ENCODE data around the gene HSPA1L.
"Not testable (repeated sequence)": the region's sequence is repeated elsewhere in the genome, so short reads cannot be mapped to it uniquely, and the experiment has no call there.

HSPA1L gene

GRCh38 chr6:31794294-31794865 is 20.7 kb downstream of the HSPA1L start (continued):
- TF ChIP-seq, protein P1, sequence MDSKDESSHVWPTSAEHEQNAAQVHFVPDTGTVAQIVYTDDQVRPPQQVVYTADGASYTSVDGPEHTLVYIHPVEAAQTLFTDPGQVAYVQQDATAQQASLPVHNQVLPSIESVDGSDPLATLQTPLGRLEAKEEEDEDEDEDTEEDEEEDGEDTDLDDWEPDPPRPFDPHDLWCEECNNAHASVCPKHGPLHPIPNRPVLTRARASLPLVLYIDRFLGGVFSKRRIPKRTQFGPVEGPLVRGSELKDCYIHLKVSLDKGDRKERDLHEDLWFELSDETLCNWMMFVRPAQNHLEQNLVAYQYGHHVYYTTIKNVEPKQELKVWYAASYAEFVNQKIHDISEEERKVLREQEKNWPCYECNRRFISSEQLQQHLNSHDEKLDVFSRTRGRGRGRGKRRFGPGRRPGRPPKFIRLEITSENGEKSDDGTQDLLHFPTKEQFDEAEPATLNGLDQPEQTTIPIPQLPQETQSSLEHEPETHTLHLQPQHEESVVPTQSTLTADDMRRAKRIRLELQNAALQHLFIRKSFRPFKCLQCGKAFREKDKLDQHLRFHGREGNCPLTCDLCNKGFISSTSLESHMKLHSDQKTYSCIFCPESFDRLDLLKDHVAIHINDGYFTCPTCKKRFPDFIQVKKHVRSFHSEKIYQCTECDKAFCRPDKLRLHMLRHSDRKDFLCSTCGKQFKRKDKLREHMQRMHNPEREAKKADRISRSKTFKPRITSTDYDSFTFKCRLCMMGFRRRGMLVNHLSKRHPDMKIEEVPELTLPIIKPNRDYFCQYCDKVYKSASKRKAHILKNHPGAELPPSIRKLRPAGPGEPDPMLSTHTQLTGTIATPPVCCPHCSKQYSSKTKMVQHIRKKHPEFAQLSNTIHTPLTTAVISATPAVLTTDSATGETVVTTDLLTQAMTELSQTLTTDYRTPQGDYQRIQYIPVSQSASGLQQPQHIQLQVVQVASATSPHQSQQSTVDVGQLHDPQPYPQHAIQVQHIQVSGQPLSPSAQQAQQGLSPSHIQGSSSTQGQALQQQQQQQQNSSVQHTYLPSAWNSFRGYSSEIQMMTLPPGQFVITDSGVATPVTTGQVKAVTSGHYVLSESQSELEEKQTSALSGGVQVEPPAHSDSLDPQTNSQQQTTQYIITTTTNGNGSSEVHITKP (tag by site-specific recombination; IDR thresholded peaks at IDR 0.05) = peak; percentile 15; the same call in 1 of the 2 replicates

GRCh38 chr6:31793927-31794245 is 21.2 kb downstream of the HSPA1L start:
- not testable (repeated sequence) for H3K4me3 ChIP-seq (ENCODE audit: low read depth, low read length)

GRCh38 chr6:31792761-31793171 is 22.3 kb downstream of the HSPA1L start:
- CTCF ChIA-PET = interaction anchor here (0.7 to 2.7 kb wide), 3 partner anchors 13 to 62 kb away, joined by 3 to 26 read pairs (median 3); partner anchors contain the start of gene LSM2
- Histone ChIP-seq H3K27ac (ENCODE audit: extremely low read depth, low read depth, low read length) (no peak overlapping the region), H3K4me3 (ENCODE audit: low read depth, low read length) (no peak overlapping the region), H3K4me1 (ENCODE audit: control insufficient read depth, insufficient read depth, low read length) (no peaks in the 10 kb centered on the region; the same call in 1 of the 2 replicates), H3K36me3 (ENCODE audit: control insufficient read depth in 2 of 2, insufficient read depth in 1 of 2, low read length in 2 of 2) (peaks cover 20 to 45% of the 10 kb centered on the region in 2 experiments), H3K9me3 (ENCODE audit: control insufficient read depth, insufficient read depth, low read depth, low read length) (no peaks in the 10 kb centered on the region)
- POLR2A ChIA-PET = interaction anchor here (0.7 to 5.0 kb wide), 2 partner anchors 34 to 549 kb away, joined by 3 to 34 read pairs; partner anchors contain the start of gene HSPA1B
- TF ChIP-seq ZNF133 (tag by site-specific recombination; IDR thresholded peaks at IDR 0.05) (no peak), ZNF837 (tag by site-specific recombination; IDR thresholded peaks at IDR 0.05) (no peak), ZBTB20 (tag by site-specific recombination; IDR thresholded peaks at IDR 0.05) (no peak), ZNF785 (tag by site-specific recombination; IDR thresholded peaks at IDR 0.05) (no peak), ZNF24 (tag by site-specific recombination; IDR thresholded peaks at IDR 0.05) (no peak), ZNF280D (tag by site-specific recombination; IDR thresholded peaks at IDR 0.05) (no peak)

More at GRCh38 chr6:31793927-31794245, 21.2 kb downstream of the HSPA1L start:
- POLR2A ChIA-PET = interaction anchor here (0.6 to 5.9 kb wide), 2 partner anchors 12 to 37 kb away, joined by 7 to 69 read pairs; partner anchors contain the start of gene LSM2
- peaks cover 17 to 47% of the 10 kb centered on the region in 2 experiments for H3K36me3 ChIP-seq (ENCODE audit: control insufficient read depth in 2 of 2, insufficient read depth in 1 of 2, low read length in 2 of 2)
- H3K4me1 ChIP-seq (ENCODE audit: control insufficient read depth, insufficient read depth, low read length); H3K27ac ChIP-seq (ENCODE audit: extremely low read depth, low read depth, low read length); H3K9me3 ChIP-seq (ENCODE audit: control insufficient read depth, insufficient read depth, low read depth, low read length); CTCF ChIA-PET: not testable (repeated sequence)

GRCh38 chr6:31792090-31792374 is 23.1 kb downstream of the HSPA1L start:
- H3K36me3 ChIP-seq (ENCODE audit: control insufficient read depth in 2 of 2, insufficient read depth in 1 of 2, low read length in 2 of 2) = peaks cover 20 to 38% of the 10 kb centered on the region in 2 experiments
- no peak overlapping the region for H3K4me3 ChIP-seq (ENCODE audit: low read depth, low read length)
- no peaks in the 10 kb centered on the region for H3K9me3 ChIP-seq (ENCODE audit: control insufficient read depth, insufficient read depth, low read depth, low read length)
- H3K4me1 ChIP-seq (ENCODE audit: control insufficient read depth, insufficient read depth, low read length) = no peaks in the 10 kb centered on the region; the same call in 1 of the 2 replicates
- ChIA-PET POLR2A (interaction anchor here (1.2 to 5.0 kb wide), 5 partner anchors 15 to 132 kb away, joined by 3 to 34 read pairs (median 6); partner anchors contain the start of genes C6orf47, HSPA1B and LSM2), CTCF (interaction anchor here (0.5 to 2.7 kb wide), 21 partner anchors 8 to 166 kb away, joined by 3 to 28 read pairs (median 3); partner anchors contain the start of genes ABHD16A, LSM2, MSH5 and VWA7)
- no peak overlapping the region for H3K27ac ChIP-seq (ENCODE audit: extremely low read depth, low read depth, low read length)
- TF ChIP-seq ZNF157 (tag by site-specific recombination; IDR thresholded peaks at IDR 0.05) = no peak
- TF ChIP-seq, protein P1 (tag by site-specific recombination; IDR thresholded peaks at IDR 0.05) = peak; percentile 93
- TF ChIP-seq, protein P2, sequence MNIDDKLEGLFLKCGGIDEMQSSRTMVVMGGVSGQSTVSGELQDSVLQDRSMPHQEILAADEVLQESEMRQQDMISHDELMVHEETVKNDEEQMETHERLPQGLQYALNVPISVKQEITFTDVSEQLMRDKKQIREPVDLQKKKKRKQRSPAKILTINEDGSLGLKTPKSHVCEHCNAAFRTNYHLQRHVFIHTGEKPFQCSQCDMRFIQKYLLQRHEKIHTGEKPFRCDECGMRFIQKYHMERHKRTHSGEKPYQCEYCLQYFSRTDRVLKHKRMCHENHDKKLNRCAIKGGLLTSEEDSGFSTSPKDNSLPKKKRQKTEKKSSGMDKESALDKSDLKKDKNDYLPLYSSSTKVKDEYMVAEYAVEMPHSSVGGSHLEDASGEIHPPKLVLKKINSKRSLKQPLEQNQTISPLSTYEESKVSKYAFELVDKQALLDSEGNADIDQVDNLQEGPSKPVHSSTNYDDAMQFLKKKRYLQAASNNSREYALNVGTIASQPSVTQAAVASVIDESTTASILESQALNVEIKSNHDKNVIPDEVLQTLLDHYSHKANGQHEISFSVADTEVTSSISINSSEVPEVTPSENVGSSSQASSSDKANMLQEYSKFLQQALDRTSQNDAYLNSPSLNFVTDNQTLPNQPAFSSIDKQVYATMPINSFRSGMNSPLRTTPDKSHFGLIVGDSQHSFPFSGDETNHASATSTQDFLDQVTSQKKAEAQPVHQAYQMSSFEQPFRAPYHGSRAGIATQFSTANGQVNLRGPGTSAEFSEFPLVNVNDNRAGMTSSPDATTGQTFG (tag by site-specific recombination; IDR thresholded peaks at IDR 0.05; ENCODE audit: borderline replicate concordance) = no peak
- TF ChIP-seq ZNF366 (tag by site-specific recombination; conservative IDR thresholded peaks at IDR 0.05) = no peak
- TF ChIP-seq EGR2 (tag by site-specific recombination; IDR thresholded peaks at IDR 0.05; ENCODE audit: low read depth) = 0 out of 2 replicates have a peak, but pooled peaks have one; percentile 1
- no peak for TF ChIP-seq ZNF560 (tag by site-specific recombination; IDR thresholded peaks at IDR 0.05; ENCODE audit: borderline replicate concordance)

All from HEK293 (cell line).